Esophagus mucosa (tissue), 1 donor: ENCODE measurements around the gene ITGAV. TPM values are rescaled to one million over a fixed set of nuclear protein-coding genes. Genes with fewer than 3 reads are reported as not detected.
A peak's percentile ranks its signal among the peaks of the same experiment; 100 is the strongest.

Experiments used
- ATAC-seq: fragments of 200-7000 bp; cut with Tn5 transposase; one replicate; pipeline ENCODE4 v1.9.1; 2020
- total RNA-seq: library from RNA; stranded (reverse); gene quantifications from one replicate; pipeline ENCODE4 v1.2.4, GENCODE V29; 2023
- donor health status: DM: yes; HTN: yes; CAD: no.

The ITGAV gene
- total RNA-seq, 1 donor from 2014 or later = 28.1 TPM

GRCh38 chr2:186614373-186614772 is 24.5 kb downstream of the ITGAV start:
- no peak for ATAC-seq

GRCh38 chr2:186617148-186617547 is 27.3 kb downstream of the ITGAV start:
- ATAC-seq = no peak

GRCh38 chr2:186617771-186618170 is 27.9 kb downstream of the ITGAV start:
- no peak for ATAC-seq

DNA sequence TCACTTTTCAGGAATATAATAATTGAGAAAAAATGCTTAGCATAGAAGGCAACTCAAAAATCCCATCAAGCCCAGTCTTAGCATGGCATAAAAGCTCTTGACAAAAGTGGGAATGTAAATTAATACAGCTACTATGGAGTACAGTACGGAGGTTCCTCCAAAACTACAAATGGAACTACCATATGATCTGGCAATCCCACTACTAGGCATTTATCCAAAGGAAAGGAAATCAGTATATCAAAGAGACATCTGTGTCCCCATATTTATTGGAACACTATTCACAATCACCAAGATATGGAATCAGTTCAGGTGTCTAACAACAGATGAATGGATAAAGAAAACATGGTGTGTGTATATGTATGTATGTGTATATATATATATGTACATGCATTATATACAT is 28.8 kb downstream of the ITGAV start:
- no peak for ATAC-seq

DNA sequence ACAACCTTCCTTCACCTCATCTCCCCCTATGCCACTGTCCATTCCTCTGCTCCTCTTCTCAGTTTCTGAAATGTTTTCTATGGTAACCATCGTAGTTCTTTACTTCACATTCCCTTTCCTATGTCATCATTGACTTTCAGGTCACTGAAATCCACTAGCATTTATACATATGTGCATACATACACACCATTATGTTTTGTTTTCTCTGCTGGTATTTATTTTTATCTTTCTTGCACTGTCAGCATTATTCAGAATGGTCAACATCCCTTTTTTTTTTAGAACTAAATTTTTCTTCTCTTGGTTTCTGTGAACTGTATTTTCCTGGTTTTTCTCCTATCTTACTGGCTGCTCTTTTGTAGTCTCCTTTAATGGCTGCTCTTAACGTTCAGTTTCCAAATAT is 33.2 kb downstream of the ITGAV start:
- no peak for ATAC-seq

DNA sequence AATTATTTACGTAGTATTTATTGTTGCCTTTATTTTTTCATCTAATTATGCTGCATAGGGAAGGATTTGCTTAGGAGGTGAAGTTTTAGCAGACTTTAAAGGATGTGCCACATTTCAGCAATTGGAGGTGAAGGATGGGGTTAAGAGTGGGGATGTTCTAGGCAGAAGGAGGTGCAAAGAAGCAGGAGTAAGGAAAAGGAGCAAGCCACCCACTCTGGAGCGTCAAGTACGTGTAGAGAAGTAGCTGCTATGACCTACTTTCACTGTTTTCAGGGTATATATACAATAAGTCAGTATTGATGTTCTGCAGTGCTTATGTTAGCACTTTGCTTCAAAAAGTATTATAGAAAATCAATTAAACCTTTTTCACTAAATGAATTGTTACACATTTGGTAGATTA is 34.4 kb downstream of the ITGAV start:
- ATAC-seq = no peak

GRCh38 chr2:186629250-186629996 is 39.6 kb downstream of the ITGAV start:
- ATAC-seq = no peak

GRCh38 chr2:186632417-186632816 is 42.6 kb downstream of the ITGAV start:
- no peak for ATAC-seq

GRCh38 chr2:186634701-186635100 is 44.8 kb downstream of the ITGAV start:
- no peak for ATAC-seq

GRCh38 chr2:186636800-186637496 is 47.1 kb downstream of the ITGAV start:
- ATAC-seq = no peak

DNA sequence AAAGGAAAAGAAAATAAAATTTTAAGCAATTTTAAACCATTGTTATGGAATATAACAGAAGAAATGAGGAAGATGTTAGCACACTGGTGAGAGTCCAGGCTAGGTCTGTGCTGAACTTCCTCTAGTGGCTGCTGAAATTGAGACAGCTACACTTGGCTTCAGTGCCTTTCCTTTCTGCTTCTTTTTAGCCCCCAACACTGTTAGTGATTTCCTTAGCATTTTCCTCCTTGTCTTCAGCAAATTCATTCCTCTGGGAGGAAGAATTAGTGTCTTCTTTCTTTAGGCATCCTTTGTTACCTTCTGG is 47.6 kb downstream of the ITGAV start:
- no peak for ATAC-seq

DNA sequence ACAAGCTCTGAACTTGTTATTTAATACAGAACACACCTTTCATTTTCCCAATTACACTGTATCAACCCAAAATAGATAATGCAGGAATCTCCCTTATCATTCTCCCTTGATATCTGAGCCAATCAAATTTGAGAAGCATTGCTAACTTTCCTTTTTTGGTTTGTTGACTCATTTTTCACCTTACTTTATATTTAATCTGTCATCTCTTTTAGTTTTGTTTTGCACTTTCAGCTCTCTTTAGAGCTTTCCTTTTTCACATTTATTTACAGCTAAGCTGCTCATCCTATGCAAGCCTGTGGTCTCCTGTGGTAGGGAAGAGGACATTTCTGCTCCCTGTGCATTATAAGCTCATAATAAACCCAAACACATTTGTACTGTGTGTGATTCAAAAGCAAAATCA is 50.1 kb downstream of the ITGAV start:
- no peak for ATAC-seq

DNA sequence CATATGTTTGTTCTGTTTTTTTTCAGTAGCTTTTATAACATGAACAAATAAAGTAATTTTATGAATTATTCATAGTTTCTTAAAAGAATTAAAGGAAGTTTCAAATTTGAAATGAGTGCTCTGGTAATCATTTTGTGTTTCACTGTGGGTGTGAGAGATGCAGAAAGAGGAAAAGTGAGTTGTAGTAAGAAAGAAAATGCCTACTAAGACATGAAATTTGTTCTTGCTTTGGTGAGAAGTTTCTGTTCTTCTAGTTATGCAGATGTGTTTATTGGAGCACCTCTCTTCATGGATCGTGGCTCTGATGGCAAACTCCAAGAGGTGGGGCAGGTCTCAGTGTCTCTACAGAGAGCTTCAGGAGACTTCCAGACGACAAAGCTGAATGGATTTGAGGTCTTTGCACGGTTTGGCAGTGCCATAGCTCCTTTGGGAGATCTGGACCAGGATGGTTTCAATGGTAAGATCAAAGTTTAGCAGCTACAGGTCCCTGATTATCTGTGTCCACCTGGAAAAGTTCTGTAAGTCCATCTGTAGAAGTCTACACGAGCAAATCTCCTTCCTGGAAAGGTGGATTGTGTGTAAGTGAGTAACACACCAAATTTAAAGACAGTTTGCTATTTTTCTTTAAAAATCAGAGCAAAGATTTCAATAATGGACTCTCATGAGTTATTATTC is 51.4 kb downstream of the ITGAV start:
- no peak for ATAC-seq

- peak; percentile 95 for ATAC-seq
Measured at GRCh38 chr2:186641807-186642321, 52.0 kb downstream of the ITGAV start.

- ATAC-seq = no peak
Measured at GRCh38 chr2:186644791-186645190, 54.9 kb downstream of the ITGAV start.

DNA sequence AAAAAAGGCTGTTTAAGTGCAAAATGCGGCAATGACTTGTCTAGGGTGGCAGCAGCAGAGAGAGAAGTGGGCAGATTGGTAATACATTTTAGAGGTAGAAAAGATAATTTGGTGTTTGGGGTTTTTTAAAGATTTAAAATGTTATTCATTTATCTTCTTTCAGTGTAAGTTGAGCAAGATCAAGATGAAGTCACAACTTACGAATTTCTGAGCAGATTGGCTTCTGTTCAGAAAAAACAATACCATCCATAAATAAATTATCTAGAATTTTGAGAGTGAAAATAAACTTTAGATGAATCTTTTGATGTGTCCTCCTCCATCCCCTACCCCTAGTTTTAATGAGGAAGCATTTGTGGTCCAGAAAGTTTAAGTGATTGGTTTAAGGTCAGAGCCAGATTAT is 56.1 kb downstream of the ITGAV start:
- ATAC-seq = no peak

- no peak for ATAC-seq
Measured at GRCh38 chr2:186648130-186648529, 58.3 kb downstream of the ITGAV start.

DNA sequence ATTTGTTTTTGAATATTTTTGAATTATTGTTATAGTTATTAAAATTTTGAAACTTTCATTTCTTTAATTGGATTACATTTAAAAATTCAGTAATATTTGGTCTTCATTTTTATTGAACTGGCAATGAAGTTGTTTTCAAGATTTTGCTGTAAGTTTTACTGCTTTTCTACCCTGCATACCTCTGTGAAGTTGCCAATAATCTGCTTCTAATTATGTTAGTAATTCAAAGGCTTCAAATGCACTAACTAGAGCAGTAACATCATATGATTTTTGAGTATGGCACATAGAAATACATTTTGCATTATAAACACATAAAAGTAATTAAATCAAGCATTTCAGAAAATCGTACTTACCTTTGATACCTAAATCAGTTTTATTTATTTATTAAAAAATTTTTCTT is 63.7 kb downstream of the ITGAV start:
- ATAC-seq = no peak

- no peak for ATAC-seq
Measured at GRCh38 chr2:186659383-186659782, 69.5 kb downstream of the ITGAV start.

DNA sequence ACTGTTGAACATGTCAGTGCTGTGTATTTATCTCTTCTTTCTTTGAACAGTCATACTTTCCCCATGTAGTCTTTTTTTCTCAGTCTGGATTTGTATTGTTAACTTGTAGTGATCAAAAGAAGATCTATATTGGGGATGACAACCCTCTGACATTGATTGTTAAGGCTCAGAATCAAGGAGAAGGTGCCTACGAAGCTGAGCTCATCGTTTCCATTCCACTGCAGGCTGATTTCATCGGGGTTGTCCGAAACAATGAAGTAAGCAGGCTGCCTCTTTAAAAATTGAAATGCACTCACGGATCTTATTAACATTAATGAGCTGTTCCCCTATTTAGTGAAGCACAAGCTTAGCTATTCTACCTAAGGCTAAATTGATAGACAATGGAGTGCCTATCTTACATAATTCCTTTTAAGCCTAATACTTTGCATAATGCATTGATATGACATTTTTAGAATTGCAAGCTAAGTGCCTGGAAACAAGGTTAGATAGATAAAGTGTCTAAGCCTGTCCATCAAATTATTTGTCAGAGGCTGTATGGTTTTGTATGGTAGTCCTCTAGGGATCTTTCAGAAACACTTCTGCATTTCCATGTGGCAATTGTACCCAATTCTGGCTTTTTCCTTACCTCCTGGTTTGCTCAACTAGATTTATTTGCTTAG is 74.7 kb downstream of the ITGAV start:
- no peak for ATAC-seq

DNA sequence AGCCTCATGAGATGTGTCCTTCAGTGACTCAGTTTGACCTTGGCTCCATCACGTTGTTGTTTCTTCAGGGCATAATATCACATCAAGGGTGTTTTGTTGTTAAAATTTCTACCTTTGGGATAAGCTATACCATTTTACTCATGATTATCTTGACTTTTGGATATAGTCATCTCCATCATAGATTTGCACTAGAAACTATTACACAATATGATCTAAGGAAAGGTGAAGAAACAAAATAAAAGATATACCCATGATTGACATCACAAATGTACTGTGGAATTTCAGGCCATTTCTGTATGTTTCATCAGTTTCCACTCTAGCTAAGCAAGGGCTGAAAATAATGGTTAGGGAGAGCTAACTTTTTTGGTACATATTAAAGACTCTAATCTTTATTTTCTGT is 79.3 kb downstream of the ITGAV start:
- ATAC-seq = no peak

GRCh38 chr2:186670831-186671230 is 81.0 kb downstream of the ITGAV start:
- no peak for ATAC-seq

- ATAC-seq = no peak
Measured at GRCh38 chr2:186675380-186675779, 85.5 kb downstream of the ITGAV start.
